WTC11 (cell line): ENCODE results near the gene NPAS2. TPM values are rescaled to one million over a fixed set of nuclear protein-coding genes. Genes with fewer than 3 reads are reported as not detected.

Experiments used
- ATAC-seq: fragments of 200-7000 bp; cut with Tn5 transposase; 2 replicates; pipeline ENCODE4 v1.10.0; 2021; ENCODE audit warnings: mild to moderate bottlenecking, moderate library complexity
- CTCF ChIA-PET: fragments of 300-600 bp; sonication (Branson Sonifier 250); formaldehyde crosslinking; loops from one replicate; lab custom pipeline; 2021; ENCODE audit warnings: antibody characterized with exemption; lab: Charles Lee
- POLR2A ChIA-PET: fragments of 350-600 bp; sonication (Branson Sonifier 250); formaldehyde crosslinking; loops from one replicate; lab custom pipeline; 2021; ENCODE audit warnings: antibody characterized with exemption; lab: Charles Lee
- DNase-seq: peaks from one replicate; pipeline ENCODE4 v3.0.0; 2021; ENCODE audit warnings: low spot score
- H3K27ac Mint-ChIP-seq: 2 replicates; pipeline ENCODE4 v1.8.0; 2021; ENCODE audit warnings: mixed read lengths
- H3K27me3 Mint-ChIP-seq: 2 replicates; pipeline ENCODE4 v1.8.0; 2021; ENCODE audit warnings: low read depth, mild to moderate bottlenecking, moderate library complexity, mixed read lengths
- H3K36me3 Mint-ChIP-seq: 2 replicates; pipeline ENCODE4 v1.8.0; 2021; ENCODE audit warnings: mixed read lengths
- H3K4me1 Mint-ChIP-seq: 2 replicates; pipeline ENCODE4 v1.8.0; 2022; ENCODE audit warnings: mixed read lengths
- H3K4me3 Mint-ChIP-seq: 2 replicates; pipeline ENCODE4 v1.8.0; 2021; ENCODE audit warnings: mild to moderate bottlenecking, moderate library complexity, mixed read lengths
- H3K9me3 Mint-ChIP-seq: 2 replicates; pipeline ENCODE4 v1.8.0; 2021; ENCODE audit warnings: mixed read lengths
- ARID4B ChIP-seq: sonication (generic); formaldehyde crosslinking; IDR thresholded peaks from 2 replicates; pipeline ENCODE4 v1.8.0; 2023; ENCODE audit warnings: missing genetic modification reagents, mild to moderate bottlenecking, borderline replicate concordance
- IRF1 ChIP-seq: sonication (generic); formaldehyde crosslinking; IDR thresholded peaks from 2 replicates; pipeline ENCODE4 v1.8.0; 2023; ENCODE audit warnings: missing genetic modification reagents
- NFE2L1 ChIP-seq: sonication (generic); formaldehyde crosslinking; IDR thresholded peaks from 2 replicates; pipeline ENCODE4 v1.8.1; 2023; ENCODE audit warnings: missing genetic modification reagents
- PRRX2 ChIP-seq: fragments of 250-450 bp; sonication (Bioruptor Pico); IDR thresholded peaks from 2 replicates; pipeline ENCODE4 v1.8.0; 2021; ENCODE audit warnings: mild to moderate bottlenecking
- ZBTB21 ChIP-seq: sonication (generic); formaldehyde crosslinking; IDR thresholded peaks from 2 replicates; pipeline ENCODE4 v1.8.1; 2023; ENCODE audit warnings: mild to moderate bottlenecking, missing genetic modification reagents, borderline replicate concordance
- ZNF232 ChIP-seq: sonication (generic); formaldehyde crosslinking; IDR thresholded peaks from 2 replicates; pipeline ENCODE4 v1.8.0; 2022; ENCODE audit warnings: mild to moderate bottlenecking, missing genetic modification reagents
- ZNF263 ChIP-seq: sonication (generic); formaldehyde crosslinking; IDR thresholded peaks from 2 replicates; pipeline ENCODE4 v1.8.1; 2022; ENCODE audit warnings: low read depth, mild to moderate bottlenecking, moderate library complexity, missing genetic modification reagents
- ZNF396 ChIP-seq: fragments of 250-450 bp; sonication (Bioruptor Pico); IDR thresholded peaks from 2 replicates; pipeline ENCODE4 v1.8.0; 2021; ENCODE audit warnings: mild to moderate bottlenecking, moderate library complexity, borderline replicate concordance
- ZNF671 ChIP-seq: fragments of 250-450 bp; sonication (Bioruptor Pico); IDR thresholded peaks from 2 replicates; pipeline ENCODE4 v1.8.0; 2021; ENCODE audit warnings: mild to moderate bottlenecking
- total RNA-seq: library from RNA; stranded (reverse); gene quantifications from 3 replicates; pipeline ENCODE4 v1.2.3, GENCODE V29; 2021
- TF ChIP-seq, protein P1 (sequence below): fragments of 250-450 bp; sonication (Bioruptor Pico); IDR thresholded peaks from 2 replicates; pipeline ENCODE4 v1.9.0; 2021; ENCODE audit warnings: mild to moderate bottlenecking
- TF ChIP-seq, protein P2 (sequence below): fragments of 200-600 bp; IDR thresholded peaks from 2 replicates; pipeline ENCODE4 v1.8.0; 2022; ENCODE audit warnings: antibody characterized with exemption
- TF ChIP-seq, protein P3 (sequence below): fragments of 250-450 bp; sonication (Bioruptor Pico); conservative IDR thresholded peaks from 2 replicates; pipeline ENCODE4 v1.9.0; 2021; ENCODE audit warnings: mild to moderate bottlenecking

The NPAS2 gene
- total RNA-seq, 1 experiment from 2014 or later = 2.6 TPM

GRCh38 chr2:100910111-100910510, 90.2 kb downstream of the NPAS2 start (continued):
- no peak for TF ChIP-seq ARID4B
- no peak for TF ChIP-seq ZBTB21 (CRISPR knock-in tag)
- TF ChIP-seq, protein P1, sequence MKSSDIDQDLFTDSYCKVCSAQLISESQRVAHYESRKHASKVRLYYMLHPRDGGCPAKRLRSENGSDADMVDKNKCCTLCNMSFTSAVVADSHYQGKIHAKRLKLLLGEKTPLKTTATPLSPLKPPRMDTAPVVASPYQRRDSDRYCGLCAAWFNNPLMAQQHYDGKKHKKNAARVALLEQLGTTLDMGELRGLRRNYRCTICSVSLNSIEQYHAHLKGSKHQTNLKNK (CRISPR knock-in tag) = no peak
- TF ChIP-seq IRF1 (CRISPR knock-in tag) = no peak
- no peak for TF ChIP-seq PRRX2 (CRISPR knock-in tag)
- TF ChIP-seq, all 79 proteins: peak for 0

GRCh38 chr2:100919316-100919715, 99.4 kb downstream of the NPAS2 start:
- ATAC-seq (peak; percentile 96), DNase-seq (peak; percentile 67)
- Mint-ChIP-seq H3K36me3 (0 out of 2 replicates have a peak, but pooled peaks cover 3% of the 10 kb centered on the region), H3K27me3 (no peaks in the 10 kb centered on the region; the same call in 1 of the 2 replicates)
- TF ChIP-seq ZBTB21 (CRISPR knock-in tag) (no peak), IRF1 (CRISPR knock-in tag) (no peak), ZNF263 (CRISPR knock-in tag) (peak; percentile 44; the same call in 1 of the 2 replicates), ZNF396 (CRISPR knock-in tag) (no peak)
- TF ChIP-seq, protein P2, sequence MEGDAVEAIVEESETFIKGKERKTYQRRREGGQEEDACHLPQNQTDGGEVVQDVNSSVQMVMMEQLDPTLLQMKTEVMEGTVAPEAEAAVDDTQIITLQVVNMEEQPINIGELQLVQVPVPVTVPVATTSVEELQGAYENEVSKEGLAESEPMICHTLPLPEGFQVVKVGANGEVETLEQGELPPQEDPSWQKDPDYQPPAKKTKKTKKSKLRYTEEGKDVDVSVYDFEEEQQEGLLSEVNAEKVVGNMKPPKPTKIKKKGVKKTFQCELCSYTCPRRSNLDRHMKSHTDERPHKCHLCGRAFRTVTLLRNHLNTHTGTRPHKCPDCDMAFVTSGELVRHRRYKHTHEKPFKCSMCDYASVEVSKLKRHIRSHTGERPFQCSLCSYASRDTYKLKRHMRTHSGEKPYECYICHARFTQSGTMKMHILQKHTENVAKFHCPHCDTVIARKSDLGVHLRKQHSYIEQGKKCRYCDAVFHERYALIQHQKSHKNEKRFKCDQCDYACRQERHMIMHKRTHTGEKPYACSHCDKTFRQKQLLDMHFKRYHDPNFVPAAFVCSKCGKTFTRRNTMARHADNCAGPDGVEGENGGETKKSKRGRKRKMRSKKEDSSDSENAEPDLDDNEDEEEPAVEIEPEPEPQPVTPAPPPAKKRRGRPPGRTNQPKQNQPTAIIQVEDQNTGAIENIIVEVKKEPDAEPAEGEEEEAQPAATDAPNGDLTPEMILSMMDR = peak; percentile 88
- TF ChIP-seq, all 79 proteins: peak for 2
- Mint-ChIP-seq H3K4me3 (no peak overlapping the region), H3K4me1 (peaks cover 10% of the 10 kb centered on the region), H3K9me3 (peaks cover 5% of the 10 kb centered on the region), H3K27ac (no peak overlapping the region)
- ChIA-PET CTCF (interaction anchor here (0.6 to 2.2 kb wide), 28 partner anchors 9 to 324 kb away, joined by 3 to 10 read pairs (median 4); no protein-coding TSS in a partner anchor), POLR2A (no interaction called here)

DNA sequence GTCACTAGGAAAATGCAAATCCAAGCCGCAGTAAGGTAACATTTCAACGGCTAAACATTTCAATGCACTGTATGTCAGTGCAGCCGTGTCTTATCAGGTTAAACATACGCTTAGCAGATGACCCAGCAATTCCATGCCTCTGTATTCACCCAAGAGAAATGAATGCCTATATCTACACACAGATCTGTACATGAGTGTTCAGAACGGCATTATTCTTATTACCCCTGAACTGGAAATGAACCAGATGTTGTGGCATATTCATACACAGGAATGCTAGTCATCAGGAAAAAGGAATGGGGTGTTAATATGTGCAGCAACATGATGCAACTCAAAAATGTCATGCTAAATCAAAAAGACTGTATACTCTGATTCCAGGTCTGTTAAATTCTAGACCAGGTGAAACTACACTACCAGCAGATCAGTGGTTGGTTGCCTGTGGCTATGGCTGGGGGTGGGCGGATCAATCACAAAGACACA, 101.8 kb downstream of the NPAS2 start:
- Mint-ChIP-seq H3K27me3 (no peaks in the 10 kb centered on the region), H3K4me3 (no peak overlapping the region), H3K4me1 (peaks cover 8% of the 10 kb centered on the region), H3K36me3 (no peaks in the 10 kb centered on the region), H3K9me3 (no peaks in the 10 kb centered on the region), H3K27ac (no peak overlapping the region)
- TF ChIP-seq ZNF671 (CRISPR knock-in tag) (no peak), ZNF232 (CRISPR knock-in tag) (no peak), NFE2L1 (no peak)
- TF ChIP-seq, protein P3, sequence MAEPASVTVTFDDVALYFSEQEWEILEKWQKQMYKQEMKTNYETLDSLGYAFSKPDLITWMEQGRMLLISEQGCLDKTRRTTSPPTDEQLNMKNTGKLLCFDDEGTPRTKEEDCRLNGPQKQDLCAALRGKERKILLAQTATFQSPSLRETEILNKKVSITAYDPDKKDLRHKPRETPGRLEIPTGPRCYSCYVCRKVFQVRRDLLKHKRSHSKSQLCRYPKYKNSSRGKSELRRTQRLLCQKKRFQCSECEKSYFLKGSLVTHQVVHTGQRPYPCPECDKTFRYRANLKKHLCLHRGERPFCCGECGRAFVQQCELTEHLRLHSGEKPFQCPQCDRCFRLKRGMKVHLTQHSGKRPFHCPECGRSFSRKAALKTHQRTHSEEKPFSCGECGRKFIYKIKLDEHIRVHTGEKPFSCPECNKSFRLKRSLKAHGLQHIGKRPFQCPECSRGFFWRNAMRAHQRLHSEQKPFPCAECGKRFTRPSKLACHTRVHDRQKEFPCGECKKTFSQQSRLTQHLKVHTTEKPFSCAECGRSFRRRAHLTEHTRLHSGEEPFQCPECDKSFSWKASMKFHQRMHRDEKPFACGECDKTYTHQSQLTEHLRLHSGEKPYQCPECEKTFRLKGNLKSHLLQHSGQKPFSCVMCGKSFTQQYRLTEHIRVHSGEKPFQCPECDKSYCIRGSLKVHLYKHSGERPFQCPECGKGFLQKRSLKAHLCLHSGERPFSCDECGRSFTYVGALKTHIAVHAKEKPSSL (CRISPR knock-in tag) = no peak
- ATAC-seq (no peak), DNase-seq (no peak)
- ChIA-PET CTCF (no interaction called here), POLR2A (no interaction called here)
